ENCODE measurements around the gene CTNNBL1.

DNA sequence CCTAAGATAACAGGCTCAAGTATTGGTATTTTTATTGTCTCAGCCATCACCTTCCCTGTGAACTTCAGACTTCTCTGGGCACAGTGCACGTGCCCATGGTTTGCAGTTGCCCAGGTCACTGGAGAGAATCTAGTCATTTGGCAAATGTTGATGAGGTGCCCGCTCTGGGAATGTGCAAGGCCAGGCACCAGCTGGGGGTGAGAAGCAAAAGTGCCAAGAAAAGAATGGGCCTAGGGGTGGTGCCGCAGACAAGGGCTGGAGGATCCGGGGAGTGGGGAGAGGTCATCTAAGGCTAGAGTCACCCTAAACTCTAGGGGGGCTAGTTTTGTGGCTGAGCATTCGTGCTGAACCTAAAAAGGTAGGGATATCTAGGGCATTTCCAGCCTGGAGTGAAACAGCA lies 152.0 kb downstream of the CTNNBL1 start:
- TF ChIP-seq, protein P1, sequence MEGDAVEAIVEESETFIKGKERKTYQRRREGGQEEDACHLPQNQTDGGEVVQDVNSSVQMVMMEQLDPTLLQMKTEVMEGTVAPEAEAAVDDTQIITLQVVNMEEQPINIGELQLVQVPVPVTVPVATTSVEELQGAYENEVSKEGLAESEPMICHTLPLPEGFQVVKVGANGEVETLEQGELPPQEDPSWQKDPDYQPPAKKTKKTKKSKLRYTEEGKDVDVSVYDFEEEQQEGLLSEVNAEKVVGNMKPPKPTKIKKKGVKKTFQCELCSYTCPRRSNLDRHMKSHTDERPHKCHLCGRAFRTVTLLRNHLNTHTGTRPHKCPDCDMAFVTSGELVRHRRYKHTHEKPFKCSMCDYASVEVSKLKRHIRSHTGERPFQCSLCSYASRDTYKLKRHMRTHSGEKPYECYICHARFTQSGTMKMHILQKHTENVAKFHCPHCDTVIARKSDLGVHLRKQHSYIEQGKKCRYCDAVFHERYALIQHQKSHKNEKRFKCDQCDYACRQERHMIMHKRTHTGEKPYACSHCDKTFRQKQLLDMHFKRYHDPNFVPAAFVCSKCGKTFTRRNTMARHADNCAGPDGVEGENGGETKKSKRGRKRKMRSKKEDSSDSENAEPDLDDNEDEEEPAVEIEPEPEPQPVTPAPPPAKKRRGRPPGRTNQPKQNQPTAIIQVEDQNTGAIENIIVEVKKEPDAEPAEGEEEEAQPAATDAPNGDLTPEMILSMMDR (conservative IDR thresholded peaks at IDR 0.05 in 1 of 2, IDR thresholded peaks at IDR 0.05 in 1 of 2; ENCODE audit: low read depth in 1 of 2, low read length in 2 of 2): no peak
- TF ChIP-seq EZH2 (IDR thresholded peaks at IDR 0.05; ENCODE audit: low read length, missing control alignments): no peak
